HEK293 (cell line): ENCODE results near the gene PTP4A2.
A peak's percentile ranks its signal among the peaks of the same experiment; 100 is the strongest.
"Not testable (repeated sequence)": the region's sequence is repeated elsewhere in the genome, so short reads cannot be mapped to it uniquely, and the experiment has no call there.

ENCODE experiments used
- CTCF ChIA-PET: fragments of 350-600 bp; formaldehyde crosslinking; extraction: SDS; loops from one replicate; lab custom pipeline; 2021; ENCODE audit warnings: antibody characterized with exemption; lab: Yijun Ruan, JAX
- POLR2A ChIA-PET: fragments of 300-600 bp; formaldehyde crosslinking; extraction: SDS; loops from one replicate; lab custom pipeline; 2020; ENCODE audit warnings: antibody characterized with exemption, inconsistent platforms; lab: Yijun Ruan, JAX
- H3K27ac ChIP-seq: fragments of 200-500 bp; sonication (Bioruptor generic); 2 replicates; pipeline ENCODE4 v1.5.1; 2014; ENCODE audit warnings: low read depth, low read length, control low read depth, inconsistent platforms; ENCODE audit errors: extremely low read depth
- H3K36me3 ChIP-seq, 2 experiments: fragments of 200-500 bp in 1 of 2; sonication (Bioruptor generic) in 1 of 2; 1 replicate in 1 of 2; 2 replicates in 1 of 2; pipeline ENCODE4 v1.5.1; 2014 to 2017; ENCODE audit warnings: inconsistent platforms in 2 of 2, low read length in 2 of 2; ENCODE audit not compliant: control insufficient read depth in 2 of 2, insufficient read depth in 1 of 2
- H3K4me1 ChIP-seq: fragments of 200-500 bp; sonication (Bioruptor generic); 2 replicates; pipeline ENCODE4 v1.5.1; 2014; ENCODE audit warnings: mild to moderate bottlenecking, low read length, inconsistent platforms; ENCODE audit not compliant: control insufficient read depth, insufficient read depth
- H3K4me3 ChIP-seq: 2 replicates; pipeline ENCODE4 v1.5.1; 2011; ENCODE audit warnings: low read depth, mild to moderate bottlenecking, control low read depth, low read length, moderate library complexity
- H3K9me3 ChIP-seq: fragments of 200-500 bp; sonication (Bioruptor generic); 2 replicates; pipeline ENCODE4 v1.5.1; 2014; ENCODE audit warnings: low read depth, low read length, inconsistent platforms; ENCODE audit not compliant: control insufficient read depth, insufficient read depth
- EGR2 ChIP-seq: fragments of 450-650 bp; formaldehyde crosslinking; IDR thresholded peaks from 2 replicates; pipeline ENCODE4 v1.5.1; 2016; ENCODE audit warnings: low read depth, missing biosample characterization, missing genetic modification characterization
- GLI2 ChIP-seq: fragments of 450-650 bp; formaldehyde crosslinking; IDR thresholded peaks from 2 replicates; pipeline ENCODE4; 2017; ENCODE audit warnings: missing biosample characterization, missing genetic modification characterization, low read depth, borderline replicate concordance
- HIC1 ChIP-seq: fragments of 450-650 bp; formaldehyde crosslinking; IDR thresholded peaks from 2 replicates; pipeline ENCODE4 v1.5.1; 2016; ENCODE audit warnings: missing biosample characterization, missing genetic modification characterization
- IKZF3 ChIP-seq: fragments of 450-650 bp; IDR thresholded peaks from 2 replicates; pipeline ENCODE4 v1.5.0; 2018; ENCODE audit warnings: missing biosample characterization, mild to moderate bottlenecking, missing genetic modification characterization, moderate library complexity
- MYNN ChIP-seq: fragments of 450-650 bp; formaldehyde crosslinking; IDR thresholded peaks from 2 replicates; pipeline ENCODE4 v1.5.1; 2016; ENCODE audit warnings: missing biosample characterization, missing genetic modification characterization, borderline replicate concordance
- ZBTB17 ChIP-seq: fragments of 450-650 bp; formaldehyde crosslinking; IDR thresholded peaks from 2 replicates; pipeline ENCODE4 v1.5.1; 2016; ENCODE audit warnings: missing biosample characterization, missing genetic modification characterization
- ZFHX2 ChIP-seq: fragments of 450-650 bp; formaldehyde crosslinking; conservative IDR thresholded peaks from 2 replicates; pipeline ENCODE4 v1.5.1; 2016; ENCODE audit warnings: missing biosample characterization, missing genetic modification characterization
- ZNF184 ChIP-seq: fragments of 450-650 bp; IDR thresholded peaks from 2 replicates; pipeline ENCODE4 v1.5.1; 2018; ENCODE audit warnings: missing biosample characterization, mild to moderate bottlenecking, missing genetic modification characterization
- ZNF335 ChIP-seq: fragments of 450-650 bp; formaldehyde crosslinking; conservative IDR thresholded peaks from 2 replicates; pipeline ENCODE4 v1.5.1; 2016; ENCODE audit warnings: missing biosample characterization, missing genetic modification characterization
- ZNF394 ChIP-seq: fragments of 450-650 bp; formaldehyde crosslinking; IDR thresholded peaks from 2 replicates; pipeline ENCODE4 v1.5.1; 2016; ENCODE audit warnings: missing biosample characterization, missing genetic modification characterization, mild to moderate bottlenecking, moderate library complexity, borderline replicate concordance
- ZNF560 ChIP-seq: fragments of 450-650 bp; formaldehyde crosslinking; IDR thresholded peaks from 2 replicates; pipeline ENCODE4 v1.5.1; 2017; ENCODE audit warnings: missing biosample characterization, missing genetic modification characterization, borderline replicate concordance
- ZNF571 ChIP-seq: fragments of 450-650 bp; formaldehyde crosslinking; IDR thresholded peaks from 2 replicates; pipeline ENCODE4 v1.5.0; 2017; ENCODE audit warnings: missing biosample characterization, missing genetic modification characterization
- ZNF600 ChIP-seq: fragments of 450-650 bp; formaldehyde crosslinking; IDR thresholded peaks from 2 replicates; pipeline ENCODE4 v1.5.1; 2016; ENCODE audit warnings: missing biosample characterization, missing genetic modification characterization
- ZNF664 ChIP-seq: fragments of 450-650 bp; formaldehyde crosslinking; IDR thresholded peaks from 2 replicates; pipeline ENCODE4 v1.5.1; 2016; ENCODE audit warnings: missing biosample characterization, missing genetic modification characterization
- ZNF677 ChIP-seq: fragments of 450-650 bp; IDR thresholded peaks from 2 replicates; pipeline ENCODE4 v1.5.0; 2018; ENCODE audit warnings: missing biosample characterization, mild to moderate bottlenecking, missing genetic modification characterization, moderate library complexity
- ZNF747 ChIP-seq: fragments of 450-650 bp; formaldehyde crosslinking; IDR thresholded peaks from 2 replicates; pipeline ENCODE4 v1.5.1; 2016; ENCODE audit warnings: missing biosample characterization, missing genetic modification characterization
- TF ChIP-seq, protein P1 (sequence below): fragments of 450-650 bp; formaldehyde crosslinking; conservative IDR thresholded peaks from 2 replicates; pipeline ENCODE4 v1.5.1; 2016; ENCODE audit warnings: low read depth, missing biosample characterization, missing genetic modification characterization
- TF ChIP-seq, protein P2 (sequence below): fragments of 450-650 bp; formaldehyde crosslinking; IDR thresholded peaks from 2 replicates; pipeline ENCODE4 v1.5.1; 2016; ENCODE audit warnings: missing biosample characterization, missing genetic modification characterization
- TF ChIP-seq, protein P3 (sequence below): fragments of 450-650 bp; formaldehyde crosslinking; IDR thresholded peaks from 2 replicates; pipeline ENCODE4 v1.5.1; 2016; ENCODE audit warnings: missing biosample characterization, missing genetic modification characterization
- TF ChIP-seq, protein P4 (sequence below): fragments of 450-650 bp; formaldehyde crosslinking; IDR thresholded peaks from 2 replicates; pipeline ENCODE4 v1.5.1; 2016; ENCODE audit warnings: missing biosample characterization, missing genetic modification characterization

Gene PTP4A2

GRCh38 chr1:31943546-31944184 lies 5.5 kb upstream of the PTP4A2 start (continued):
- TF ChIP-seq, protein P1, sequence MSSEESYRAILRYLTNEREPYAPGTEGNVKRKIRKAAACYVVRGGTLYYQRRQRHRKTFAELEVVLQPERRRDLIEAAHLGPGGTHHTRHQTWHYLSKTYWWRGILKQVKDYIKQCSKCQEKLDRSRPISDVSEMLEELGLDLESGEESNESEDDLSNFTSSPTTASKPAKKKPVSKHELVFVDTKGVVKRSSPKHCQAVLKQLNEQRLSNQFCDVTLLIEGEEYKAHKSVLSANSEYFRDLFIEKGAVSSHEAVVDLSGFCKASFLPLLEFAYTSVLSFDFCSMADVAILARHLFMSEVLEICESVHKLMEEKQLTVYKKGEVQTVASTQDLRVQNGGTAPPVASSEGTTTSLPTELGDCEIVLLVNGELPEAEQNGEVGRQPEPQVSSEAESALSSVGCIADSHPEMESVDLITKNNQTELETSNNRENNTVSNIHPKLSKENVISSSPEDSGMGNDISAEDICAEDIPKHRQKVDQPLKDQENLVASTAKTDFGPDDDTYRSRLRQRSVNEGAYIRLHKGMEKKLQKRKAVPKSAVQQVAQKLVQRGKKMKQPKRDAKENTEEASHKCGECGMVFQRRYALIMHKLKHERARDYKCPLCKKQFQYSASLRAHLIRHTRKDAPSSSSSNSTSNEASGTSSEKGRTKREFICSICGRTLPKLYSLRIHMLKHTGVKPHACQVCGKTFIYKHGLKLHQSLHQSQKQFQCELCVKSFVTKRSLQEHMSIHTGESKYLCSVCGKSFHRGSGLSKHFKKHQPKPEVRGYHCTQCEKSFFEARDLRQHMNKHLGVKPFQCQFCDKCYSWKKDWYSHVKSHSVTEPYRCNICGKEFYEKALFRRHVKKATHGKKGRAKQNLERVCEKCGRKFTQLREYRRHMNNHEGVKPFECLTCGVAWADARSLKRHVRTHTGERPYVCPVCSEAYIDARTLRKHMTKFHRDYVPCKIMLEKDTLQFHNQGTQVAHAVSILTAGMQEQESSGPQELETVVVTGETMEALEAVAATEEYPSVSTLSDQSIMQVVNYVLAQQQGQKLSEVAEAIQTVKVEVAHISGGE: no peak
- TF ChIP-seq GLI2 (tag by site-specific recombination) (no peak), ZNF571 (no peak), ZNF560 (tag by site-specific recombination) (no peak), ZNF664 (tag by site-specific recombination) (no peak)

DNA sequence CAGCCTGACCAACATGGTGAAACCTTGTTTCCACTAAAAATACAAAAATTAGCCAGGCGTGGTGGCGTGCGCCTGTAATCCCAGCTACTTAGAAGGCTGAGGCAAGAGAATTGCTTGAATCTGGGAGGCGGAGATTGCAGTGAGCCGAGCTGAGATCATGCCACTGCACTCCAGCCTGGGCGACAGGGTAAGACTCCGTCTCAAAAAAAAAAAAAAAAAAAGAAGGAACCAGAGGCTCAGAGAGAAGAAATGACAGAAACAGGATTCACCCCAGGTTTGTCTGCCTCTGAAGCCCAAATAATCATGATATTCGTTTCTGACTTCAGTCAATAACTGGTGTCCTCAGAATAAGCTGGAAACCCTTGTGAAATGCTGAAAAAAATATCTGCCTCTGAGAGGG lies 3.9 kb upstream of the PTP4A2 start:
- H3K36me3 ChIP-seq, H3K9me3 ChIP-seq, H3K4me1 ChIP-seq, H3K4me3 ChIP-seq, H3K27ac ChIP-seq: not testable (repeated sequence)
- ChIA-PET POLR2A (interaction anchor here (0.7 kb wide), 1 partner anchor 14 kb away, joined by 3 read pairs; no protein-coding TSS in a partner anchor), CTCF (interaction anchor here (0.7 kb wide), 1 partner anchor 25 kb away, joined by 4 read pairs; no protein-coding TSS in a partner anchor)
- TF ChIP-seq, protein P2, sequence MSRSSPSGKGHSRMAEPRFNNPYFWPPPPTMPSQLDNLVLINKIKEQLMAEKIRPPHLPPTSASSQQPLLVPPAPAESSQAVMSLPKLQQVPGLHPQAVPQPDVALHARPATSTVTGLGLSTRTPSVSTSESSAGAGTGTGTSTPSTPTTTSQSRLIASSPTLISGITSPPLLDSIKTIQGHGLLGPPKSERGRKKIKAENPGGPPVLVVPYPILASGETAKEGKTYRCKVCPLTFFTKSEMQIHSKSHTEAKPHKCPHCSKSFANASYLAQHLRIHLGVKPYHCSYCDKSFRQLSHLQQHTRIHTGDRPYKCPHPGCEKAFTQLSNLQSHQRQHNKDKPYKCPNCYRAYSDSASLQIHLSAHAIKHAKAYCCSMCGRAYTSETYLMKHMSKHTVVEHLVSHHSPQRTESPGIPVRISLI (tag by site-specific recombination): peak; percentile 61; the same call in 1 of the 2 replicates
- TF ChIP-seq ZNF335 (tag by site-specific recombination) (peak; percentile 45; the same call in 1 of the 2 replicates), ZBTB17 (tag by site-specific recombination) (peak; percentile 39; the same call in 1 of the 2 replicates), ZNF600 (tag by site-specific recombination) (peak; percentile 43; the same call in 1 of the 2 replicates), MYNN (tag by site-specific recombination) (0 out of 2 replicates have a peak, but pooled peaks have one; percentile 3)

DNA sequence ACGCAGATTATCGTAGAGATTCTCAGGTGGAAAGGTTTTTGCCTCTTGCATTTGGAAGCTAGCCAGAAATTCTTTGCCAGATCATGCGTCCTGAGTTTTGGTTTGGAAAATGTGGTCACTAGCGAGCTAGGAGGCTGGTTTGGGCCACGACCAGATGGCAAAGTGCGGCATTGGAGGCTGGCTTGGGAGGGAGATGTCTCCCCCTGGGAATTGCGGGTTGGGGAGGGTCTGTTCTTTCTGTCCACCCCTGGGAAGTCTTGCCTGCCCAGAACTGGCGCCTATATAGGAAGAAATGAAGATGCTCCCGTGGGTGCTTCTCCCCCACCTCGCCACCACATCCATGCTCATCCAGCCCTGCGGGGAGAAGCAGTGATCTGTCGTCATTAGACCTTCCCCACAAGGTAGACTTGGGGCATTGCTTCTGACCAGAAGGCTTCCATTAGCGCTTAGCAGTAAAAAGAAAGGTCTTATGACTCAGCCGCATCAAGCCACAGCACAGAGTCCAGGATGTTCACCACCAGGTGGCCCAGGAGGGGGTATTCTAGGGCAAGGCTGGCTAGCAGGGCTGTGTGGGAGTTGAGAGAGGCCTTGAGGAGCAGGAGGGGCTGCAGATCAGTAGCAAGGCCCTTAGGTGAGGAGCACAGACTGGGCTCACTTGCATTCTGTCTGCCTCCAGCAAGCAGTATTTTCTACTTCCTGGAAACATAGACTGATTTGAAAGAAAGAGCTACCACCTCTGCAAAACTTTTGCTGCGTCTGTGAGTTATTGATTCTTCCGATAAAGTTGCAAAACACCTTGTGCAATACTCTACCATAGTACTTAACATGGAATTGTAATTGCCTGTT lies 1.5 kb upstream of the PTP4A2 start:
- H3K4me3 ChIP-seq: no peak overlapping the region
- CTCF ChIA-PET: interaction anchor here (0.6 to 4.3 kb wide), 12 partner anchors 9 to 240 kb away, joined by 3 to 53 read pairs (median 6); no protein-coding TSS in a partner anchor
- H3K4me1 ChIP-seq: peaks cover 12% of the 10 kb centered on the region
- no peaks in the 10 kb centered on the region for H3K9me3 ChIP-seq
- POLR2A ChIA-PET: interaction anchor here (0.7 kb wide), 1 partner anchor 199 kb away, joined by 3 read pairs; no protein-coding TSS in a partner anchor
- peak overlapping the region; percentile 20; the same call in 1 of the 2 replicates for H3K27ac ChIP-seq
- H3K36me3 ChIP-seq: no peaks in the 10 kb centered on the region
- TF ChIP-seq ZNF184 (0 out of 2 replicates have a peak, but pooled peaks have one; percentile 36), HIC1 (tag by site-specific recombination) (peak; percentile 60), IKZF3 (tag by site-specific recombination) (0 out of 2 replicates have a peak, but pooled peaks have one; percentile 7), ZBTB17 (tag by site-specific recombination) (peak; percentile 91), ZNF747 (no peak), EGR2 (tag by site-specific recombination) (peak; percentile 45; the same call in 1 of the 2 replicates), ZNF677 (tag by site-specific recombination) (no peak), ZNF600 (tag by site-specific recombination) (peak; percentile 95), ZNF394 (peak; percentile 41; the same call in 1 of the 2 replicates), ZFHX2 (tag by site-specific recombination) (peak; percentile 59)
- TF ChIP-seq, protein P3, sequence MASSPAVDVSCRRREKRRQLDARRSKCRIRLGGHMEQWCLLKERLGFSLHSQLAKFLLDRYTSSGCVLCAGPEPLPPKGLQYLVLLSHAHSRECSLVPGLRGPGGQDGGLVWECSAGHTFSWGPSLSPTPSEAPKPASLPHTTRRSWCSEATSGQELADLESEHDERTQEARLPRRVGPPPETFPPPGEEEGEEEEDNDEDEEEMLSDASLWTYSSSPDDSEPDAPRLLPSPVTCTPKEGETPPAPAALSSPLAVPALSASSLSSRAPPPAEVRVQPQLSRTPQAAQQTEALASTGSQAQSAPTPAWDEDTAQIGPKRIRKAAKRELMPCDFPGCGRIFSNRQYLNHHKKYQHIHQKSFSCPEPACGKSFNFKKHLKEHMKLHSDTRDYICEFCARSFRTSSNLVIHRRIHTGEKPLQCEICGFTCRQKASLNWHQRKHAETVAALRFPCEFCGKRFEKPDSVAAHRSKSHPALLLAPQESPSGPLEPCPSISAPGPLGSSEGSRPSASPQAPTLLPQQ (tag by site-specific recombination): 0 out of 2 replicates have a peak, but pooled peaks have one; percentile 21
- TF ChIP-seq, protein P4, sequence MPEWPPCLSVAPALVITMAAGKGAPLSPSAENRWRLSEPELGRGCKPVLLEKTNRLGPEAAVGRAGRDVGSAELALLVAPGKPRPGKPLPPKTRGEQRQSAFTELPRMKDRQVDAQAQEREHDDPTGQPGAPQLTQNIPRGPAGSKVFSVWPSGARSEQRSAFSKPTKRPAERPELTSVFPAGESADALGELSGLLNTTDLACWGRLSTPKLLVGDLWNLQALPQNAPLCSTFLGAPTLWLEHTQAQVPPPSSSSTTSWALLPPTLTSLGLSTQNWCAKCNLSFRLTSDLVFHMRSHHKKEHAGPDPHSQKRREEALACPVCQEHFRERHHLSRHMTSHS (tag by site-specific recombination): no peak
